GM12878 (cell line): ENCODE measurements around the gene AURKAIP1.

Experiments
- BHLHE40 ChIP-seq, 2 experiments: fragments of 450-650 bp in 1 of 2; IDR thresholded peaks; 2 replicates each; pipeline ENCODE4 v1.6.1; 2011 to 2017; ENCODE audit warnings: low read depth in 2 of 2, borderline replicate concordance in 1 of 2, improper control_type of control experiment in 1 of 2, low read length in 1 of 2, mild to moderate bottlenecking in 1 of 2
- CTCF ChIP-seq, 3 experiments: IDR thresholded peaks in 2 of 3; conservative IDR thresholded peaks in 1 of 3; 2 replicates each; pipeline ENCODE4 v1.5.1; 2011; ENCODE audit warnings: low read depth in 3 of 3, low read length in 3 of 3, mild to moderate bottlenecking in 3 of 3, control low read depth in 2 of 3, moderate library complexity in 2 of 3, inconsistent platforms in 1 of 3, mixed read lengths in 1 of 3; ENCODE audit not compliant: control insufficient read depth in 2 of 3, insufficient read depth in 1 of 3; ENCODE audit errors: extremely low read depth in 1 of 3
- PRDM15 ChIP-seq: fragments of 450-650 bp; formaldehyde crosslinking; IDR thresholded peaks from 2 replicates; pipeline ENCODE4 v1.4.0; 2020; ENCODE audit warnings: mild to moderate bottlenecking, moderate library complexity

- no peak for TF ChIP-seq CTCF (IDR thresholded peaks at IDR 0.05 in 2 of 3, conservative IDR thresholded peaks at IDR 0.05 in 1 of 3; ENCODE audit: control insufficient read depth in 2 of 3, extremely low read depth in 1 of 3, insufficient read depth in 1 of 3, low read depth in 3 of 3, low read length in 3 of 3)
- no peak for TF ChIP-seq BHLHE40 (IDR thresholded peaks at IDR 0.05; ENCODE audit: borderline replicate concordance in 1 of 2, low read depth in 2 of 2, low read length in 1 of 2)
- TF ChIP-seq PRDM15, result no peak
Observed at GRCh38 chr1:1331068-1331965, 43.7 kb downstream of the AURKAIP1 start, which contains the start of gene TAS1R3.
